22Rv1 (cell line): ENCODE data around the gene PLAC1.

Experiments
- CTCF ChIP-seq: fragments of 450-650 bp; IDR thresholded peaks from 2 replicates; pipeline ENCODE4 v1.5.1; 2017; ENCODE audit warnings: mild to moderate bottlenecking
- ZFX ChIP-seq: fragments of 450-650 bp; IDR thresholded peaks from 2 replicates; pipeline ENCODE4 v1.6.1; 2017; ENCODE audit warnings: antibody characterized with exemption, borderline replicate concordance

GRCh38 chrX:134543288-134543687 lies 115.0 kb downstream of the PLAC1 start:
- TF ChIP-seq CTCF (no peak), ZFX (no peak)
